Prostate gland (tissue), 2 donors: ENCODE measurements around the gene KERA.

Experiments used
- CTCF ChIP-seq, 4 experiments: fragments of 200-600 bp in 2 of 4; fragments of 450-650 bp in 2 of 4; sonication (generic) in 2 of 4; IDR thresholded peaks; 1 replicate in 3 of 4; 2 replicates in 1 of 4; pipeline ENCODE4 v1.5.1; 2016 to 2019; ENCODE audit warnings: antibody characterized with exemption in 4 of 4, mild to moderate bottlenecking in 2 of 4, moderate library complexity in 2 of 4
- POLR2A ChIP-seq: fragments of 450-650 bp; IDR thresholded peaks from one replicate; pipeline ENCODE4 v1.6.1; 2016; ENCODE audit warnings: antibody characterized with exemption, mild to moderate bottlenecking

- no peak for TF ChIP-seq CTCF (IDR thresholded peaks at IDR 0.05)
- no peak for TF ChIP-seq POLR2A
Observed at GRCh38 chr12:91074154-91074709, 16.4 kb upstream of the KERA start.
